HEK293 (cell line): ENCODE data around the gene MT2A.

ENCODE experiments used
- CTCF ChIA-PET: fragments of 350-600 bp; formaldehyde crosslinking; extraction: SDS; loops from one replicate; lab custom pipeline; 2021; ENCODE audit warnings: antibody characterized with exemption; lab: Yijun Ruan, JAX
- POLR2A ChIA-PET: fragments of 300-600 bp; formaldehyde crosslinking; extraction: SDS; loops from one replicate; lab custom pipeline; 2020; ENCODE audit warnings: antibody characterized with exemption, inconsistent platforms; lab: Yijun Ruan, JAX
- H3K27ac ChIP-seq: fragments of 200-500 bp; sonication (Bioruptor generic); 2 replicates; pipeline ENCODE4 v1.5.1; 2014; ENCODE audit warnings: low read depth, low read length, control low read depth, inconsistent platforms; ENCODE audit errors: extremely low read depth
- H3K36me3 ChIP-seq, 2 experiments: fragments of 200-500 bp in 1 of 2; sonication (Bioruptor generic) in 1 of 2; 1 replicate in 1 of 2; 2 replicates in 1 of 2; pipeline ENCODE4 v1.5.1; 2014 to 2017; ENCODE audit warnings: inconsistent platforms in 2 of 2, low read length in 2 of 2; ENCODE audit not compliant: control insufficient read depth in 2 of 2, insufficient read depth in 1 of 2
- H3K4me1 ChIP-seq: fragments of 200-500 bp; sonication (Bioruptor generic); 2 replicates; pipeline ENCODE4 v1.5.1; 2014; ENCODE audit warnings: mild to moderate bottlenecking, low read length, inconsistent platforms; ENCODE audit not compliant: control insufficient read depth, insufficient read depth
- H3K4me3 ChIP-seq: 2 replicates; pipeline ENCODE4 v1.5.1; 2011; ENCODE audit warnings: low read depth, mild to moderate bottlenecking, control low read depth, low read length, moderate library complexity
- H3K9me3 ChIP-seq: fragments of 200-500 bp; sonication (Bioruptor generic); 2 replicates; pipeline ENCODE4 v1.5.1; 2014; ENCODE audit warnings: low read depth, low read length, inconsistent platforms; ENCODE audit not compliant: control insufficient read depth, insufficient read depth
- BCL11B ChIP-seq: fragments of 450-650 bp; formaldehyde crosslinking; IDR thresholded peaks from 2 replicates; pipeline ENCODE4 v1.5.1; 2016; ENCODE audit warnings: low read depth, missing biosample characterization, missing genetic modification characterization
- CTCF ChIP-seq: fragments of 450-650 bp; formaldehyde crosslinking; IDR thresholded peaks from 2 replicates; pipeline ENCODE4 v1.5.1; 2016; ENCODE audit warnings: missing biosample characterization, missing genetic modification characterization
- EGR2 ChIP-seq: fragments of 450-650 bp; formaldehyde crosslinking; IDR thresholded peaks from 2 replicates; pipeline ENCODE4 v1.5.1; 2016; ENCODE audit warnings: low read depth, missing biosample characterization, missing genetic modification characterization
- ELK4 ChIP-seq: IDR thresholded peaks from 2 replicates; pipeline ENCODE4 v1.6.1; 2011; ENCODE audit warnings: mild to moderate bottlenecking, low read depth, low read length, borderline replicate concordance
- IKZF3 ChIP-seq: fragments of 450-650 bp; IDR thresholded peaks from 2 replicates; pipeline ENCODE4 v1.5.0; 2018; ENCODE audit warnings: missing biosample characterization, mild to moderate bottlenecking, missing genetic modification characterization, moderate library complexity
- KLF1 ChIP-seq: fragments of 450-650 bp; formaldehyde crosslinking; IDR thresholded peaks from 2 replicates; pipeline ENCODE4 v1.5.1; 2016; ENCODE audit warnings: missing biosample characterization, missing genetic modification characterization
- PRDM1 ChIP-seq: fragments of 450-650 bp; formaldehyde crosslinking; IDR thresholded peaks from 2 replicates; pipeline ENCODE4; 2016; ENCODE audit warnings: missing biosample characterization, missing genetic modification characterization
- PRDM10 ChIP-seq: fragments of 450-650 bp; formaldehyde crosslinking; IDR thresholded peaks from 2 replicates; pipeline ENCODE4 v1.5.1; 2016; ENCODE audit warnings: missing biosample characterization, missing genetic modification characterization
- SALL2 ChIP-seq: fragments of 450-650 bp; formaldehyde crosslinking; IDR thresholded peaks from 2 replicates; pipeline ENCODE4 v1.5.0; 2017; ENCODE audit warnings: missing biosample characterization, mild to moderate bottlenecking, missing genetic modification characterization, borderline replicate concordance
- SCRT2 ChIP-seq: fragments of 450-650 bp; formaldehyde crosslinking; IDR thresholded peaks from 2 replicates; pipeline ENCODE4 v1.5.1; 2016; ENCODE audit warnings: missing biosample characterization, missing genetic modification characterization
- SP2 ChIP-seq: fragments of 450-650 bp; formaldehyde crosslinking; IDR thresholded peaks from 2 replicates; pipeline ENCODE4 v1.5.1; 2016; ENCODE audit warnings: missing biosample characterization, missing genetic modification characterization
- WT1 ChIP-seq: fragments of 450-650 bp; formaldehyde crosslinking; IDR thresholded peaks from 2 replicates; pipeline ENCODE4 v1.5.1; 2016; ENCODE audit warnings: missing biosample characterization, missing genetic modification characterization
- ZBTB1 ChIP-seq: fragments of 450-650 bp; formaldehyde crosslinking; IDR thresholded peaks from 2 replicates; pipeline ENCODE4 v1.5.1; 2016; ENCODE audit warnings: missing biosample characterization, missing genetic modification characterization
- ZBTB17 ChIP-seq: fragments of 450-650 bp; formaldehyde crosslinking; IDR thresholded peaks from 2 replicates; pipeline ENCODE4 v1.5.1; 2016; ENCODE audit warnings: missing biosample characterization, missing genetic modification characterization
- ZBTB20 ChIP-seq: fragments of 450-650 bp; formaldehyde crosslinking; IDR thresholded peaks from 2 replicates; pipeline ENCODE4 v1.5.1; 2016; ENCODE audit warnings: missing biosample characterization, missing genetic modification characterization
- ZBTB44 ChIP-seq: fragments of 450-650 bp; IDR thresholded peaks from 2 replicates; pipeline ENCODE4 v1.5.1; 2018; ENCODE audit warnings: missing biosample characterization, mild to moderate bottlenecking, missing genetic modification characterization
- ZFHX2 ChIP-seq: fragments of 450-650 bp; formaldehyde crosslinking; conservative IDR thresholded peaks from 2 replicates; pipeline ENCODE4 v1.5.1; 2016; ENCODE audit warnings: missing biosample characterization, missing genetic modification characterization
- ZNF157 ChIP-seq: fragments of 450-650 bp; formaldehyde crosslinking; IDR thresholded peaks from 2 replicates; pipeline ENCODE4 v1.5.1; 2016; ENCODE audit warnings: missing biosample characterization, missing genetic modification characterization
- ZNF202 ChIP-seq: fragments of 450-650 bp; formaldehyde crosslinking; IDR thresholded peaks from 2 replicates; pipeline ENCODE4 v1.5.1; 2016; ENCODE audit warnings: missing biosample characterization, missing genetic modification characterization, borderline replicate concordance
- ZNF433 ChIP-seq: fragments of 450-650 bp; formaldehyde crosslinking; IDR thresholded peaks from 2 replicates; pipeline ENCODE4 v1.5.1; 2016; ENCODE audit warnings: missing biosample characterization, missing genetic modification characterization, low read depth
- ZNF514 ChIP-seq: fragments of 450-650 bp; formaldehyde crosslinking; IDR thresholded peaks from 2 replicates; pipeline ENCODE4 v1.5.1; 2016; ENCODE audit warnings: missing biosample characterization, missing genetic modification characterization
- ZNF560 ChIP-seq: fragments of 450-650 bp; formaldehyde crosslinking; IDR thresholded peaks from 2 replicates; pipeline ENCODE4 v1.5.1; 2017; ENCODE audit warnings: missing biosample characterization, missing genetic modification characterization, borderline replicate concordance
- ZNF561 ChIP-seq: fragments of 450-650 bp; IDR thresholded peaks from 2 replicates; pipeline ENCODE4 v1.5.1; 2018; ENCODE audit warnings: missing biosample characterization, missing genetic modification characterization, borderline replicate concordance
- ZNF600 ChIP-seq: fragments of 450-650 bp; formaldehyde crosslinking; IDR thresholded peaks from 2 replicates; pipeline ENCODE4 v1.5.1; 2016; ENCODE audit warnings: missing biosample characterization, missing genetic modification characterization
- ZNF629 ChIP-seq: fragments of 450-650 bp; formaldehyde crosslinking; IDR thresholded peaks from 2 replicates; pipeline ENCODE4 v1.5.1; 2017; ENCODE audit warnings: missing biosample characterization, missing genetic modification characterization
- ZNF670 ChIP-seq: fragments of 450-650 bp; formaldehyde crosslinking; IDR thresholded peaks from 2 replicates; pipeline ENCODE4 v1.5.1; 2016; ENCODE audit warnings: missing biosample characterization, missing genetic modification characterization, low read depth
- ZNF701 ChIP-seq: fragments of 450-650 bp; formaldehyde crosslinking; IDR thresholded peaks from 2 replicates; pipeline ENCODE4 v1.5.1; 2016; ENCODE audit warnings: missing biosample characterization, missing genetic modification characterization
- ZNF837 ChIP-seq: fragments of 450-650 bp; formaldehyde crosslinking; IDR thresholded peaks from 2 replicates; pipeline ENCODE4 v1.5.1; 2016; ENCODE audit warnings: missing biosample characterization, missing genetic modification characterization

The MT2A gene

DNA sequence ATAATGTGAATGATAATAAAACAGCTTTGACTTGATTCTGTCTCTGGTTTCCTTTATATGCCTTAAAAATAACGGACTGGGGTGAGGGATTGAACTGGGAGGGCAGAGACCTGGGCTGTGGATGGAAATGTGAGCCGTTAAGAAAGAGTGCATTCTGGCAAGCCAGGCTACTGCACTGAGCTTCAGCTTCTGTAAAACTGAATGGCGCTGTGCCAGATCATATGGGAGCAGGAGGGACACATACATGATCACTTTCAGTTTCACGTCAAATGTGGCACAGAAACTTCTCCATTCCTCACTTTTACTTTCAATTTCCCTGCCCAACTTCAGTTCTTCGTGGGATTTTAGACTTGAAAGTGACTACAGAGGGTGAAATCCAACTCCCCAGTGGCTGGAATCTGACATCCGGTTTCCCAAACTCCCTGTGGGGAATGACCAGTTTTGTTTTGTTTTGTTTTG, 1.1 kb downstream of the MT2A start (continued):
- TF ChIP-seq ZNF670 (tag by site-specific recombination), result no peak
- no peak for TF ChIP-seq ZNF560
- no peak for TF ChIP-seq BCL11B (tag by site-specific recombination)
- TF ChIP-seq ZBTB44, result peak; percentile 73
- TF ChIP-seq WT1, result no peak
- TF ChIP-seq IKZF3 (tag by site-specific recombination), result peak; percentile 69; the same call in 1 of the 2 replicates
- TF ChIP-seq ZBTB17, result peak; percentile 51
- TF ChIP-seq PRDM1, result peak; percentile 99
- TF ChIP-seq SALL2 (tag by site-specific recombination), result no peak
- TF ChIP-seq ELK4, result no peak
- TF ChIP-seq ZNF701 (tag by site-specific recombination), result no peak
- no peak for TF ChIP-seq ZNF837 (tag by site-specific recombination)
- 0 out of 2 replicates have a peak, but pooled peaks have one; percentile 34 for TF ChIP-seq ZNF561 (tag by site-specific recombination)
- TF ChIP-seq SP2 (tag by site-specific recombination), result no peak
- TF ChIP-seq ZNF202, result no peak
- no peak for TF ChIP-seq ZNF514 (tag by site-specific recombination)
- no peak for TF ChIP-seq ZNF157 (tag by site-specific recombination)
- TF ChIP-seq SCRT2 (tag by site-specific recombination), result no peak

- Histone ChIP-seq H3K9me3 (no peaks in the 10 kb centered on the region), H3K4me3 (no peak overlapping the region; the same call in 1 of the 2 replicates), H3K27ac (no peak overlapping the region), H3K4me1 (peaks cover 3% of the 10 kb centered on the region; the same call in 1 of the 2 replicates), H3K36me3 (no peaks in the 10 kb centered on the region)
- ChIA-PET CTCF (interaction anchor here (0.6 to 1.0 kb wide), 2 partner anchors 18 to 24 kb away, joined by 3 read pairs; no protein-coding TSS in a partner anchor), POLR2A (interaction anchor here (0.7 to 1.6 kb wide), 3 partner anchors 8 to 51 kb away, joined by 3 to 5 read pairs (median 5); partner anchors contain the start of gene MT1E)
- TF ChIP-seq ZNF600 (tag by site-specific recombination) (peak; percentile 66), ZFHX2 (tag by site-specific recombination) (peak; percentile 81), ZBTB1 (tag by site-specific recombination) (no peak), ZNF433 (tag by site-specific recombination) (no peak), KLF1 (tag by site-specific recombination) (peak; percentile 42; the same call in 1 of the 2 replicates), PRDM10 (tag by site-specific recombination) (peak; percentile 28; the same call in 1 of the 2 replicates), EGR2 (tag by site-specific recombination) (peak; percentile 54; the same call in 1 of the 2 replicates), ZNF629 (tag by site-specific recombination) (peak; percentile 50; the same call in 1 of the 2 replicates), CTCF (tag by site-specific recombination) (peak; percentile 59), ZBTB20 (tag by site-specific recombination) (peak; percentile 85)
These were observed 1.7 kb downstream of the MT2A start for GRCh38 chr16:56610017-56610608.
